ENCODE data around the gene CGNL1. TPM values are rescaled to one million over a fixed set of nuclear protein-coding genes. Genes with fewer than 3 reads are reported as not detected.

The CGNL1 gene
- polyA plus RNA-seq, 2 of the 4 experiments (the other 2 are of a cell fraction) = 1.4 to 1.8 TPM

- no peak for TF ChIP-seq REST (IDR thresholded peaks at IDR 0.05)
- TF ChIP-seq HDAC2 (IDR thresholded peaks at IDR 0.05) = no peak
- TF ChIP-seq ZC3H11A (IDR thresholded peaks at IDR 0.05) = no peak
Measured at GRCh38 chr15:57599296-57599810, 223.0 kb downstream of the CGNL1 start (continued).

DNA sequence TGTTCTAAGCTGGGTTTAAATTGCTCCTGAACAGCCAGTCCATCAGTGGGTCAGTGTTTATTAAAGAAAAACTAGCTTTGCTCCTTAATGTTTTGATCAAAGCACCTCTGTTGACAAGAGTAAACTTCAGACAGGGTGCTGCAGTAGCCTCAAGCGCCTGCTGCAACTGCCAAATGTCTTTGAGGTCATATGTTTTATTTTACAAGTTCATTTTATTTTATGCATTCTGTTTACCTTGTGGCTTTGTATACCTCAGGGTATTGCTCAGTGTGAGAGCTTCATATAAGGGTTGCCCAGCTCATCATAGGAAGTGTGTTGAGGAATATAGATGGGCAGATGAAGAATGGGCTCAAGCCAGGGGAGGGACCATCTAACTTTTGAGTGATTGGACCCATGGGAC lies 223.9 kb downstream of the CGNL1 start:
- Histone ChIP-seq H3K27ac (no peak overlapping the region), H3K4me3 (no peak overlapping the region), H3K4me1 (peaks cover 5% of the 10 kb centered on the region; the same call in 1 of the 3 replicates), H3K4me2 (no peak overlapping the region), H3K9me3 (no peaks in the 10 kb centered on the region)
- ChIA-PET POLR2A (no interaction called here), CTCF (interaction anchor here (1.1 to 3.8 kb wide), 5 partner anchors 10 to 40 kb away, joined by 3 to 18 read pairs (median 4); no protein-coding TSS in a partner anchor)
- DNase-seq (ENCODE audit: low read depth in 1 of 2, low spot score in 1 of 2) = no peak
- 39% methylated on average over 1 of the region's 1 CpG for WGBS (ENCODE audit: missing lambda C conversion rate)
- ATAC-seq = no peak
- FAIRE-seq = no peak
- no peak for TF ChIP-seq JUNB (IDR thresholded peaks at IDR 0.05)
- no peak for TF ChIP-seq HOXA7 (CRISPR knock-in tag; IDR thresholded peaks at IDR 0.05)
- TF ChIP-seq GATA3 (IDR thresholded peaks at IDR 0.05; ENCODE audit: borderline replicate concordance) = no peak
- TF ChIP-seq EHF (CRISPR knock-in tag; IDR thresholded peaks at IDR 0.05) = no peak
- no peak for TF ChIP-seq TFCP2L1 (CRISPR knock-in tag; IDR thresholded peaks at IDR 0.05)
- TF ChIP-seq HMGXB4 (CRISPR knock-in tag; IDR thresholded peaks at IDR 0.05; ENCODE audit: borderline replicate concordance) = no peak
- TF ChIP-seq, protein P1, sequence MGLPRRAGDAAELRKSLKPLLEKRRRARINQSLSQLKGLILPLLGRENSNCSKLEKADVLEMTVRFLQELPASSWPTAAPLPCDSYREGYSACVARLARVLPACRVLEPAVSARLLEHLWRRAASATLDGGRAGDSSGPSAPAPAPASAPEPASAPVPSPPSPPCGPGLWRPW (IDR thresholded peaks at IDR 0.05) = no peak
- no peak for TF ChIP-seq ZNF302 (CRISPR knock-in tag; IDR thresholded peaks at IDR 0.05)
- no peak for TF ChIP-seq POLR2A (IDR thresholded peaks at IDR 0.05; ENCODE audit: low read length)
- no peak for TF ChIP-seq RFX5 (IDR thresholded peaks at IDR 0.05)
- TF ChIP-seq REST (IDR thresholded peaks at IDR 0.05) = no peak
- TF ChIP-seq ZFP36 (IDR thresholded peaks at IDR 0.05; ENCODE audit: borderline replicate concordance, partially characterized antibody) = no peak

Small RNA genes within 50 kb of the gene (small RNA-seq; reads per million reads assigned to genes)
- 0 reads per million in 6 experiments for gene RNU6-844P

Other genes starting within 250 kb of the CGNL1 start
- gene MYZAP, start 215.4 kb downstream of the CGNL1 start, polyA plus RNA-seq (2011; rRNA removed) = 1.1 and 1.2 TPM in 2 replicates
- 1.8 to 2.6 TPM (median 2.4 TPM) in 3 replicates for gene MYZAP, start 215.4 kb downstream of the CGNL1 start, polyA plus RNA-seq (2017; fragmentation: RNase III; extraction: RNeasy Plus Mini Kit Qiagen cat#74134 plus additional on column Dnase treatment)